Spleen (tissue), 7 donors: ENCODE data around the gene ETNK1.

Experiments used
- CTCF ChIP-seq, 11 experiments: fragments of 200-600 bp in 7 of 11; fragments of 450-650 bp in 4 of 11; sonication (generic) in 4 of 11; IDR thresholded peaks in 8 of 11; conservative IDR thresholded peaks in 3 of 11; 1 replicate in 7 of 11; 2 replicates in 4 of 11; pipeline versions ENCODE4 v1.4.0 to v1.8.0; 2016 to 2021; ENCODE audit warnings: antibody characterized with exemption in 11 of 11, inconsistent platforms in 4 of 11, mild to moderate bottlenecking in 1 of 11
- POLR2AphosphoS5 ChIP-seq, 3 donors: sonication (generic); formaldehyde crosslinking; IDR thresholded peaks; one replicate each; pipeline ENCODE4 v1.5.1; 2017; ENCODE audit warnings: antibody characterized with exemption in 3 of 3
- donor health status: DM: no; HTN: no; CAD: no; lungs with moderate emphysema.
- donor health status: DM: no; HTN: no; CAD: no.
- donor health status: DM: no; HTN: no; CAD: no.

GRCh38 chr12:22624870-22625761 is at the start of gene ETNK1:
- TF ChIP-seq POLR2AphosphoS5 (IDR thresholded peaks at IDR 0.05) (peak; percentile 98 to 99 (median 99)), CTCF (IDR thresholded peaks at IDR 0.05 in 8 of 11, conservative IDR thresholded peaks at IDR 0.05 in 3 of 11) (no peak)
